Measurements from ENCODE around the gene UBQLN3. TPM values are rescaled to one million over a fixed set of nuclear protein-coding genes. Genes with fewer than 3 reads are reported as not detected.

The UBQLN3 gene
- total and polyA plus RNA-seq, 2 donors (not counting 3 experiments of a cell fraction or from before 2014, with no cell fraction given): not detected

- no peak overlapping the region for H3K9ac ChIP-seq (replicated peaks; ENCODE audit: extremely low read depth, insufficient read depth, low read length)
- TF ChIP-seq JUN (IDR thresholded peaks at IDR 0.05; ENCODE audit: borderline replicate concordance, insufficient read depth, insufficient read length, low read depth): no peak
- TF ChIP-seq FOS (IDR thresholded peaks at IDR 0.05; ENCODE audit: borderline replicate concordance, insufficient read depth, low read length): no peak
- TF ChIP-seq EZH2 (IDR thresholded peaks at IDR 0.05; ENCODE audit: borderline replicate concordance, low read depth, low read length, severe bottlenecking): no peak
- TF ChIP-seq POLR2A (IDR thresholded peaks at IDR 0.05; ENCODE audit: low read depth, low read length): no peak
- TF ChIP-seq, protein P1, sequence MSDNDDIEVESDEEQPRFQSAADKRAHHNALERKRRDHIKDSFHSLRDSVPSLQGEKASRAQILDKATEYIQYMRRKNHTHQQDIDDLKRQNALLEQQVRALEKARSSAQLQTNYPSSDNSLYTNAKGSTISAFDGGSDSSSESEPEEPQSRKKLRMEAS (IDR thresholded peaks at IDR 0.05; ENCODE audit: insufficient read depth, insufficient read length): no peak
- TF ChIP-seq, protein P2, sequence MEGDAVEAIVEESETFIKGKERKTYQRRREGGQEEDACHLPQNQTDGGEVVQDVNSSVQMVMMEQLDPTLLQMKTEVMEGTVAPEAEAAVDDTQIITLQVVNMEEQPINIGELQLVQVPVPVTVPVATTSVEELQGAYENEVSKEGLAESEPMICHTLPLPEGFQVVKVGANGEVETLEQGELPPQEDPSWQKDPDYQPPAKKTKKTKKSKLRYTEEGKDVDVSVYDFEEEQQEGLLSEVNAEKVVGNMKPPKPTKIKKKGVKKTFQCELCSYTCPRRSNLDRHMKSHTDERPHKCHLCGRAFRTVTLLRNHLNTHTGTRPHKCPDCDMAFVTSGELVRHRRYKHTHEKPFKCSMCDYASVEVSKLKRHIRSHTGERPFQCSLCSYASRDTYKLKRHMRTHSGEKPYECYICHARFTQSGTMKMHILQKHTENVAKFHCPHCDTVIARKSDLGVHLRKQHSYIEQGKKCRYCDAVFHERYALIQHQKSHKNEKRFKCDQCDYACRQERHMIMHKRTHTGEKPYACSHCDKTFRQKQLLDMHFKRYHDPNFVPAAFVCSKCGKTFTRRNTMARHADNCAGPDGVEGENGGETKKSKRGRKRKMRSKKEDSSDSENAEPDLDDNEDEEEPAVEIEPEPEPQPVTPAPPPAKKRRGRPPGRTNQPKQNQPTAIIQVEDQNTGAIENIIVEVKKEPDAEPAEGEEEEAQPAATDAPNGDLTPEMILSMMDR (IDR thresholded peaks at IDR 0.05; ENCODE audit: extremely low read depth in 1 of 2, insufficient read depth in 1 of 2, low read depth in 1 of 2, low read length in 2 of 2): no peak
- no peaks in the 10 kb centered on the region for H3K9me1 ChIP-seq (replicated peaks; ENCODE audit: control insufficient read depth, extremely low read depth, insufficient read depth, low read length)
- FAIRE-seq (no peak), DNase-seq (ENCODE audit: low read depth, low spot score) (no peak)
- POLR2A ChIA-PET: no interaction called here
- no TSS peak for BruUV-seq (replicated peaks)
- intact Hi-C loops (cut with micrococcal nuclease) (no loop called here), dilution Hi-C loops (cut with MboI; ENCODE audit: extremely low pct_ligation_motif_present, low sequenced_read_pairs) (no loop called here)
- no peak overlapping the region for H3K4me2 ChIP-seq (ENCODE audit: insufficient read depth, low read length)
- no peaks in the 10 kb centered on the region for H3K79me2 ChIP-seq (ENCODE audit: control insufficient read depth, insufficient read depth, low read length)
- CTCF ChIA-PET: interaction anchor here (0.8 to 1.1 kb wide), 2 partner anchors 10 to 226 kb away, joined by 3 to 4 read pairs; no protein-coding TSS in a partner anchor
- no peaks in the 10 kb centered on the region for H4K20me1 ChIP-seq (replicated peaks; ENCODE audit: control insufficient read depth, extremely low read depth, insufficient read depth, low read length)
- no peak overlapping the region for H3K27ac ChIP-seq (ENCODE audit: insufficient read depth, low read depth, low read length)
- no peaks in the 10 kb centered on the region for H3K9me3 ChIP-seq (replicated peaks; ENCODE audit: control insufficient read depth, insufficient read depth, low read length)
- H3K36me3 ChIP-seq (ENCODE audit: control insufficient read depth in 2 of 2, extremely low read depth in 1 of 2, insufficient read depth in 2 of 2, low read length in 2 of 2): no peaks in the 10 kb centered on the region
- H3K4me1 ChIP-seq (ENCODE audit: control insufficient read depth, extremely low read depth, insufficient read depth, low read length): no peaks in the 10 kb centered on the region
- no peak overlapping the region for H2AFZ ChIP-seq (ENCODE audit: low read depth, low read length)
- H3K4me3 ChIP-seq (replicated peaks in 1 of 3; ENCODE audit: insufficient read depth in 1 of 3, low read depth in 1 of 3, low read length in 3 of 3): no peak overlapping the region
- H3K27me3 ChIP-seq (ENCODE audit: control insufficient read depth in 2 of 2, insufficient read depth in 2 of 2, low read length in 2 of 2): peaks cover 0 to 2% of the 10 kb centered on the region in 2 experiments
Measured at GRCh38 chr11:5486421-5486820, 23.3 kb downstream of the UBQLN3 start.

Data from endothelial cell of umbilical vein (primary cell).